Activated gamma-delta T cell treated with anti-CD3 and anti-CD28 coated beads, Interleukin-2, amount 50 U/mL, for 16 hours (primary cell): ENCODE measurements around the gene ZDHHC16.
"Not testable (repeated sequence)": the region's sequence is repeated elsewhere in the genome, so short reads cannot be mapped to it uniquely, and the experiment has no call there.

Experiments
- DNase-seq: peaks from one replicate; pipeline ENCODE4 v3.0.0-alpha.2; 2020; ENCODE audit warnings: low read depth

Gene ZDHHC16

DNA sequence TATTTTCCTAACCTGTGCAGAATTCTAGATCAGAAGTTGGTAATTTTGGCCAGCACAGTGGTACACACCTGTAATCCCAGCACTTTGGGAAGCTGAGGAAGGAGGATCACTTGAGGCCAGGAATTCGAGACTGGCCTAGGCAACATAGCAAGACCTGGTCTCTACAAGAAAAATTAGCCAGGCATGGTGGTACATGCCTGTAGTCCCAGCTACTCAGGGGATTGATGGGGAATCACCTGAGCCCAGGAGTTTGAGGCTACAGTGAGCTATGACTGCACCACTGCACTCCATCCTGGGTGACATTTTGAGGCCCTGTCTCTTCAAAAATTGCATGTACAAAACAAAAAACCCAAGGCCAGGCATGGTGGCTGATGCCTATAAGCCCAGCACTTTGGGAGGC lies 11.4 kb upstream of the ZDHHC16 start:
- DNase-seq, result no peak

DNA sequence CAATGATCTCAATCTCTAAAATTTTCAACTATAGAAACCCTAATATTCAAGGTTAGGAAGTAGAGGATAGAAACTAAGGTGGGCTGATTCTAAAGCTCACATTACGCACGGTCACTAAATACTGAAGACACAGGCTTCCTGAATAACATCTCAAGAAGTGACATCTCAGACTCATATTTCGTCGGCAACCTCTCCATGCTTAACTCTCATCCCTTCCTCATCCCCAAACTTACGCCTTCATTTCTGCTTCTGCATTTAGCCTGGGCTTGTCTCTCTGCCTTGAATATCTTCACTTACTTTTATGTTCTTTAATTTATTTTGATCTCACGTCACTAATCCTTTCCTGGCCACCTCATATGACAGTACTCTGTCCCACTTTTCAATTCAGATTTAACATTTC lies 10.8 kb upstream of the ZDHHC16 start:
- no peak for DNase-seq

DNA sequence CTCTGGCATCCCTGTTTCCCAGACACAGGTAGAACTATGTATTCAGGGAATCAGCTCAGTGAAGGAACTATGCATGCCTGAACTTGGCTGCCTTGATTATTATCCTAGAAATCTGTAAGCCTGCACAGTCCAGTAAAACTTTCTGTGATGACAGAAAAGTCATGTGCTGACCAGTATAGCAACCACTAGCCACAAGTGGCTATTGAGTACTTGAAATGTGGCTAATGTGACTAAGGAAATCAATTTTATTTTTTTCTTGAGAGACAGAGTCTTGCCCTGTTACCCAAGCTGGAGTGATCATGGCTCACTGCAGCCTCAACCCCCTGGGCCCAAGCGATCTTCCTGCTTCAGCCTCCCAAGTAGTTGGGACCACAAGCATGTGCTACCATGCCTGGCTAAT lies 3.7 kb upstream of the ZDHHC16 start:
- DNase-seq, result no peak

DNA sequence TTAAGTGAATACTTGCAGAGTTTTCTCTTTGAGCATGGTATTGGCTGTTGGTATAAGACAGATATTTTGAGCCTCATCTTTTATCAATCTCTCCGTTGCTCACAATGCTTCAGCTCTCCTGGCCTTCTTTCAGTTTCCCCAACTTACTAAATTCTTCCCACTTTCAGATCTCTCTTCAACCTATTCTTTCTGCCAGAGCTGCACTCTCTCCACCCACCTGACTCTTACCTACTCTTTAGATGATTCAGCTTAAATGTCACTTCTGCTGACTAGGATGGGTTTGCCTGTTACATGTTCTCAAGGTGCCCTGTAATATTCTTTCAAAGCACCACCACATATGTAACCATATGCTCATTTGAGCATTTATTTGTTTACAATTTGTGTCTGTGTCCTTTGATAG lies 1.8 kb upstream of the ZDHHC16 start:
- DNase-seq, result no peak

DNA sequence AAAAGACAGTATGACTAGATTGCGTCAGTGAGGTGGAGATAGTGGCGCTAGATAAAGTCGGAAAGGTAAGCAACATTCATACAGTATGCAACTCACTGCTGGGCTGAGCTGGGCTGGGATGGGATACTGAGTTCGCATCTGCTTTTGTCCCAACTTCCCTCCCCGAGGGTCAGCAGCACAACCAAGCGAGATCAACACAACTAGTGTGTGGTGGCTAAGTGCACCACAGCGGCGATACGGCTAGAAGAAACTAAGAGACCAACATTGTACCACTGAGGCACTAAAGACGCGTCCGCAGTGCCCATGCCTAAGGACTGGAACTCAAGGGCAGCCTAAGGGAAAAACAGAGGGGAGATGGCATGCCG lies 636 bp upstream of the ZDHHC16 start:
- no peak for DNase-seq

DNA sequence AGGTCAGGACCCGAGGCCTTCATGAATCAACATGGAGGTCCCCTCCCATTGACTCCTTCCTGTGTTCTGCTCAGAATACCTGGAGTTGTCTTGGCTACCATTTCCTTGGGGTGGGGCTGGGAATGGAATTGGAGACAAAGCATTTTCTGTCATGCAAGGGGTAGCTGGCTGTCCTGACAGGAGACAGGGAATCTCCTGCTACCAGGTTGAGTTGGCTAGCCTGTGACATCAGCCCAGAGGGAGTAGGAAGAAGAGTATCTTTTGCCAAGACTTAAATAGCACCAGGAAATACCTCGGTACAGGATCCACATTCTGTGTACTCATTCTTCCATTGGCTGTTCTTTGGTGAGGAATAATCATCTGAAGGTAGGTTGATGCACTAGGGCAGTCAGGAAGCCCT lies 4.9 kb downstream of the ZDHHC16 start:
- no peak for DNase-seq

DNA sequence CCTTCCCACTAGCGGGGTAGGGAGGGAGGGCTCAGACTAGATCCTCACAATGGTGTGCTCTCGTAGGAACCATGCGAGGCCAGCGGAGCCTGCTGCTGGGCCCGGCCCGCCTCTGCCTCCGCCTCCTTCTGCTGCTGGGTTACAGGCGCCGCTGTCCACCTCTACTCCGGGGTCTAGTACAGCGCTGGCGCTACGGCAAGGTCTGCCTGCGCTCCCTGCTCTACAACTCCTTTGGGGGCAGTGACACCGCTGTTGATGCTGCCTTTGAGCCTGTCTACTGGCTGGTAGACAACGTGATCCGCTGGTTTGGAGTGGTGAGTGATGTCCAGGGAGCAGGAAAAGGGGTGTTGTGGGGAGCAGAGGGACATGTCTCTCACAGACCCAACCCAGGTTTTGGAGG lies 5.6 kb downstream of the ZDHHC16 start:
- no peak for DNase-seq

DNA sequence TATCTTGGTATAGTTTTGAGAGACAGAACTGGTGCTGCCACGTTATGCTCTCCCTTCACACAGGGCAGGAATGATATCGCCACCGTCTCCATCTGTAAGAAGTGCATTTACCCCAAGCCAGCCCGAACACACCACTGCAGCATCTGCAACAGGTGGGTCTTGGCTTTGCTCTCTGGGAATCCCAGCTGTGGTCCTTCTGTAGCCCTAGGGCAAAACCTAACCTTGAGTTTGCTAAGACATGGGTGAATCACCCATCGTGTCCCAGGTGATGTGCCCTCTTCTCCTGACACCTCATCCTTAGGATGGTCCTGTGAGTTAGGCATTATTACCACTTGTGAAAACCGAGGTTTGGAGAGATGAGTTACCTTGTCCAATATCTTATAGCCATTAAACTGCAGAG lies 6.4 kb downstream of the ZDHHC16 start:
- DNase-seq, result no peak

DNA sequence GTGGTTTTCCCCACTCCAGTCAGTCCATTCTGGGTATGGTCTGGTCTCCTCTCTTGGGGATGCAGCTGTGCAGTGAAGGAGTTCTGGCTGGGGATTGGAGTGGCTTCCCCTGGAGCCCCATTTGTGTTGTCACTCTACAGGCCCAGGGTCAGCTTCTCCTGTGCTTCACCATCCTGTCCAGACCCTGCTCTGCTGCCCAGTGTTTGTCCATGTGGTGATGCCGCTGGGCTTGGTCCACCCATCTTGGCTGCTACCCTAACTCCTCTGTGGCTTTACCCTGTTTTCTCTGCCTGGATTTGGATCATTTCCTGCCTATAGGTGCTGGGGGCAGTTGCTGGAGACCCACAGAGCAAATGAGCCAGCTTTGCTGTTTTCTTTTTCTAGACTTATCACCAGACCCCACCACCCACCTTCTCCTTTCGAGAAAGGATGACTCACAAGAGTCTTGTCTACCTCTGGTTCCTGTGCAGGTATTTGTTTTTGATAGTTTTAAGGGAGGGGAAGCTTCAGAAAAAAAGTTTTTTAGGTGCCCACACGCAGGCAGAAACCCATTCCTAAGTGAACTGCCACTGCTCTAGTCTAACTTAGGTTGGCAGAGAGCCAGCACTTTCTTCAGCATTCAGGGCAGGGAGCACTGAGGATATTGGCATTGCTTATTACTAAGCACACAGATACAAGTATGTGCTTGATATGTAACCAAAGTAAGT lies 8.5 kb downstream of the ZDHHC16 start:
- no peak for DNase-seq

DNA sequence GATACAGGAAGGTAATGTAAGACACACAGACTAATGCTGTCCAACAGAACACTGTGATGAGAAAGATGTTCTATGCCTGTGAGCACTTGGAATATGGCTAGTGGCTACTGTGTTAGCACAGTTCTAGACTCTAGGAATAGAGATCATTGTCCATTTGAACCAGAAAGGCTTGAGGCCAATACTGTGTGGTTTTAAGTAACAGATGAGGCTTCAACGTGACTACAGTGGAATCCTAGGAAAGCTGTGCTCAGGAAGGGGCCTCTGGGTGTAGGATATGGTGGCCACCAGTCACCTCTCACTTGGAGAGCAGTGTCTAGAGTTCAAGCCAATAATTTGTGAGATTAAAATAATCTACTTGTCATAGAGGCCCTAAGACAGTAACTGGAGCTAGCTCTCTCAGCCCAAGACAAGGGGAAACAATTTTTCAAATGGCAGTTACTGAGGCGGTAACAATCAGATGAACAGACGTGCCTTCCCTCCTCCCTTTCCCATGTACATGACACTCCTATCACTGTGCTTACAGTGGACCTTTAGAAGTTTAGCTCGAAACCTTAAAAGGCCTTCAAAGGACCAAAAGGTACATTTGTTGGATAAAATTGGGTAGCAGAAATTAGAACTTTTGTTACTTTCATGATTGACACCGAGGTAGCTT lies 10.2 kb downstream of the ZDHHC16 start:
- no peak for DNase-seq

DNA sequence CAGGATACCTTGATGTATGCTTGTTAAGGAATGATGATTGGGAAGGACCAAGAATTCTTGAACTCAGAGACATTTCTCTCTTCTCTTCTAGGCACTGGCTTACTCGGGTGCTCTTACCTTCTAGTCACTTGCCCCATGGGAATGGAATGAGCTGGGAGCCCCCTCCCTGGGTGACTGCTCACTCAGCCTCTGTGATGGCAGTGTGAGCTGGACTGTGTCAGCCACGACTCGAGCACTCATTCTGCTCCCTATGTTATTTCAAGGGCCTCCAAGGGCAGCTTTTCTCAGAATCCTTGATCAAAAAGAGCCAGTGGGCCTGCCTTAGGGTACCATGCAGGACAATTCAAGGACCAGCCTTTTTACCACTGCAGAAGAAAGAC lies 10.7 kb downstream of the ZDHHC16 start:
- DNase-seq, result no peak

DNA sequence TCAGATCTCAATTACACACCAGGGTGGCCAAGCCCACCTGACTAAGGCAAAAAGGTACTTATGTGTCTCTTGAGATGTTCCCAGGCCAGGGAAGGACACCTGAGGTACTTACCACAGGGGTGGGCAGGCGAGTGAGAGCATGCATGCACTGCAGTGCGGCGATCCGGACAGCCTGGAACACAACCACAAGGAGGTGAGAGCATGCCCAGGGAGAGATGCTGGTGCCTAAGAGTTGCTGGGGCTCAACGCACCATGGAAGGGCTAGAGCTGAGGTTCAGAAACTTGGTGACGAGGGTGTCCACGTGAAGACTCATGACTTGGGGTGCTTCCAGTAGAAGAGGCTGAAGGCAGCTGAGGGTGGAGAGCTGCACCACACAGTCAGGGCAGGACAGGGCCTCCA lies 13.1 kb downstream of the ZDHHC16 start:
- no peak for DNase-seq

DNA sequence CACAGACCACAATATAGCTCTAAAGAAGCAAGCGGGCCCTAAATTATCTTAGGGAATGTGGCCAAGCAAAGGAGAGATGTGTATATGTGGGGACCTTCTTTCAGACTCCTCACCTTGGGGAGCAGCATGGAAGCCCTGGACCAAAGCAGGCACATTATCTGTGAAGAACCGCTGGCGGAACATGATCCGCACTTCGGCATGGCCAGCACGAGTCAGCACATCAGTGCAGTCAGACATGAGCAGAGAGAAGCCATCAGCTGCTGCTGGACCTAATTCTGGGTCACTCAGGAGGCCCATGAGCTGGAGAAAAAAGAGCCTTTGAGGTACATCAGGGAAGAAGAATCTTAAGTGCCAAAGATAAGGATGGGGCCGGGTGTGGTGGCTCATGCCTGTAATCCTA lies 14.0 kb downstream of the ZDHHC16 start:
- DNase-seq, result no peak

DNA sequence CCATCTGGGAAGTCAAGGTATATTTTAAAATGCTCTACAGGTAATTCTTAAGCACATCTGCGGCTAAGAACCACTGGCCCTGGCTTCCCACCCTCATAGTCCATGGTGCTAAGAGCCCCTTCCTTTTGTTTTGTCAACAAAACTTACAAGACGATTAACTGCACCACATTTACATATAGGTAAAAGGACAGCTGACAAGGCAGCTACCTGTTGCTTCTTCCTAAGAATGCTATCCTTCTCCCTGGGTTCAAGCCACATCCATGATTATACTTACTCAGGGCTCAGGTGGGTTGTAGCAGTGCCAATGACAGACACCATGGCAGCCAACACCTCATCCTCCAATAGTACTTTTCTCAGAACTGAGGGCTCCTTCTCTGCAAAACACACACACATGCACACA lies 16.3 kb downstream of the ZDHHC16 start:
- no peak for DNase-seq

DNA sequence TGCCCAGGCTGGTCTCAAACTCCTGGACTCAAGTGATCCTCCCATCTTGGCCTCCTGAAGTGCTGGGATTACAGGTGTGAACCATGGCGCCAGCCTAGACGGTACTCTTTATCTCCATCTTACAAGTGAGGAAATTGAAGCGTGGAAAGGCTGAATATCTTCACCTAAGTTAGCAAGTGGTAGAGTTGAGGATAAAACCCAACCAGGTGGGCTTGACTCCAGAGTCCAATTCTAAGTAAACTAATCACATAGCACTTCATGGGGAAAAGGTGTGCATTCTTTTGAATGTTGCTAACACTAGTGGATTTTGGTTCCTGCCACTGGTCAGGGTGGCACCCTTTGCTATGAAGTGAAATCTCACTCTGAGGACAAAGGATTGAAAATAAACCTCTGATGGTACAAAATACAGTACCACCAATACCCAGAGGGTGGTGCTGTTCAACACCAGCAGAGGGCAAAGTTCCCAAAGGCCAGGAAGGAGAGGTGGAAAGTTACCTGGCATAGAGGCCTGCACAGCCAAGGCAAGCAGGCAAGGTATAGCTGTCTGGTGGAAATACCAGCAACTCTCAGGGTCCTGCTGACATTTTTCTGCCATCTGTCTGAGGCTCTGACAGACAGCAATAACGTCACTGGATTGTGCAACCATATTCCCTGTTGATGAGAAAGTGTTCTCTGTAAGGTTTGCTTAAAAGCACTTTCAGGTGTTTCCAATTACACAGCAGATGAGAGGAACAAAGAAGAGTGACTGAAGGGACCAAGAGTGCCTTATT lies 17.6 kb downstream of the ZDHHC16 start:
- DNase-seq, result peak; percentile 20

DNA sequence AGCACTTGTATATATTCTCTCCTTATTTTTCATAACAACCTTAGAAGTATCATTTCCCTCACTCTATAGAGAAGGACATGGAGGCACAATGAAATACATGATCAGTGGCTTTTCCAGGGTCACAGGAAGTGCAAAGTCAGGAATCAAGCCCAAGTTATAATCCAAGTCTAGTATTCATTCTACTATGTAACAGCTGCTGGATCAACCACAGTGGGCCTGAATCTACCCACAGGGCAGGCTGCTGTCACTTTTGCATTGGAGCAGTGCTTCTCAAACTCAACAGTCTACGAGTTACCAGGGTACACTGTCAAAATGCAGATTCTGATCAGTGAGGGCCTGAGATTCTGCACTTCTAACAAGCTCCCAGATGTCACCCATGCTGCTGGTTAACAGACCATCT lies 18.3 kb downstream of the ZDHHC16 start:
- DNase-seq, result no peak

DNA sequence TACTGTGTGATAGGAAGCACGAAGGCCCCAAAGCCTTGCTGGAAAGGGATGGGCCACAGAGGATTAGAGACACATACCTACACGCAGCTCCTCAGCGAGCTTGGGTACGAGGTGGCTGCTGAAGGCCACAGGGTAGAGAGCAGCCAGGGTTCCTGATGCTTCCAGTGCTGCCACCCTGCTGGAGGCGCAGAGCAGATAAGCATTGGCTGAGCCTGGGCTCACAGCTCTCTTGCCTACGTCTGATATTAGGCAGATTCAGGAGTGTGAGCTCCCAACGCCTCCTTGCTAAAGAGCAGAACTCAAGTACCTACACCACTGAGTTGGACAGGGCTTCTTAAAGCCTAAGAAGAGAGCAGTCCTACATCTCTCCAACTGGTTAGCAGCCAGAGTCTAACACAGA lies 20.0 kb downstream of the ZDHHC16 start:
- DNase-seq, result no peak

DNA sequence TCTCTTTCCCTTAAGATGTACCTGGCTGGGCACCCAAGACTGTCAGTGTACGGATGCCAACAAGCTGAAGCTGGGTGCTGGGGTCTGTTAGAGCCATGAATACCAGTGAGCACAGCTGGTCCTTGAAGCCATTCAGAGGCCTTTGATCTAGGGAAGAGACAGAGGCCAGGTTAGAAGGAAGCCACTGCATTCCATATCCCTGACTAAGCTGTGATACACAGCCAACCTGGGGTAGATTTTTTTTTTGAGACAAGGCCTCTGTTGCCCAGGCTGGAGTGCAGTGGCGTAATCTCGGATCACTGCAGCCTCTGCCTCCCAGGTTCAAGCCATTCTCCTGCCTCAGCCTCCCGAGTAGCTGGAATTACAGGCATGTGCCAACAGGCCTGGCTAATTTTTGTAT lies 20.8 kb downstream of the ZDHHC16 start:
- no peak for DNase-seq

DNA sequence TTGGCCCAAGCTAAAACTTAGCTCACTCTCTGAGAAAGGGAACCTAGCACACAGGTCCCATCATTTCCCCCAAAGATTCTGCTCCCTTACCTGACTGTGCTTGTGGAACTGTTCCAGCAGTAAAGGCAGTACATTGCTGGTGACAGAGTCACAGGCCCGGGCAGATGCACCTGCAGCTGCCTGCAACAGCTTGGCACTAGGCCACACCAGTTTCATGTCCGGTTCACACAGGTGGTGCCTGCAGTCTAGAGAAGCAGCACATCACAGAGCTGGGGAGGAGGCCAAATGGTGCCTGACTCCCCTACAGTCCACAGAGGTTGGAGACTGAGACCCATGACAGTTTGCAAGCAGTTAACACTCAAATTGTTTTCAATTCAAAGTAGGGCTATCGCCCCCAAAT lies 22.2 kb downstream of the ZDHHC16 start:
- no peak for DNase-seq

DNA sequence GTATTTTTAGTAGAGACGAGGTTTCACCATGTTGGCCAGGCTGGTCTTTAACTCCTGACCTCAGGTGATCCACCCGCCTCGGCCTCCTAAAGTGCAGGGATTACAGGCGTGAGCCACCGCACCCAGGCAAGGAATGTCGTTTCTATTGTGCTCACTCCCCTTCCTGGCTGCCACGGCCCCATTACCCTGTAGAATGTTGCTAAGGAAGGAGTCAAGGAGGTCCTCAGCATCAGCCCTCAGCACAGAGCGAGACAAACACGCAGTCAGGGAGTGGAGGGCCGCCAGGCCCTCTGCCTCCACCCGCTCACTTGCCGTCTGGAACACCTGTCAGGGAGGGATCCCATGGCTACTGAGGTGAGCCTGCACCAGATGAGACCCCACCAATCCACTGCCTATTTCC lies 22.8 kb downstream of the ZDHHC16 start:
- DNase-seq, result not testable (repeated sequence)

DNA sequence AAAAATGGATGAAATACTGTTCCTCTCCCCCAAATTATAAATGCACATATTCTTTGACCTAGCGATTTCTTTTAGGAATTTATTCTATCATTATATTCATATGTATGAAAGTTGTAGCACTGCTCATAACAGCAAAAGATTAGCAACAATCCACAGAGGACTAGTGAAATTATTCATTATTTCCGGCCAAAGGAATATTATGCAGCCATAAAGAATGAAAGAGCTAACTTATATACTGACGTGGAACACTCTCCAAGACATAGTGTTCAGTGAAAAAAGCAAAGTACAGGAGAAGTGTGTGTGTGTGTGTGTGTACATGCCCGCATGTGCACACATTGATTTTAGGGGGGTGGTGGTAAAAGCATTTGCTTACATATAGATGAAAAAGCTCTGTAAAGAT lies 28.9 kb downstream of the ZDHHC16 start:
- DNase-seq, result no peak

DNA sequence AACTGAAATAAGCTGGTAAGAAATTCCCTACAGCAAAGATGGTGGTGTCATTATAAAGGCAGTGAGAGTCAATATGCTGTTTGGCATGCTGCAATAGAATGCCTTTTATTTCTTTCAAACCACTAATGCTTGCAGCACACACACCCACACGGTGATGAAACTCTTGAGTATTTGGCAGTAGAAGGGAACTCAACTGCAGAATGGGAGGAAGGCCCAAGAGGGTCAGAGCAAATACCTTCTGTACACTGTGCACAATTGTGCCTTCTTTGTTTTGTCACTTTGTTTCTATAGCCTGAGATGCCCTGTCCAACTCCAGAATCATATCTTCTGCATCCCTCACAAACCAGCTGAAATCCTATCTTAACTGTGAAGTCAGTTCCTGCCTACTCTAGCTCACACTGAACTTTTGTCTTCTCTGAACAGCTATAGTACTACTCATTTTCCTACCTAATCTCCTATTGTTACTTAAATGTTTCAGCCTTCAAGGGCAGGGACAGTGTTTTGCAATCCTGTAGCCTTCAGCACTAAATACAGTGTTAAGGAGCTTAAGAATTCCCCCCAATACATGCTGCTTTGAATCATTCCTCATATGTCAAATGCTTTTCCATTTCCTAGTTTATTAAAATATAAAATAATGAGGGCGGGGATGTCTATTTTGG lies 30.1 kb downstream of the ZDHHC16 start:
- no peak for DNase-seq

DNA sequence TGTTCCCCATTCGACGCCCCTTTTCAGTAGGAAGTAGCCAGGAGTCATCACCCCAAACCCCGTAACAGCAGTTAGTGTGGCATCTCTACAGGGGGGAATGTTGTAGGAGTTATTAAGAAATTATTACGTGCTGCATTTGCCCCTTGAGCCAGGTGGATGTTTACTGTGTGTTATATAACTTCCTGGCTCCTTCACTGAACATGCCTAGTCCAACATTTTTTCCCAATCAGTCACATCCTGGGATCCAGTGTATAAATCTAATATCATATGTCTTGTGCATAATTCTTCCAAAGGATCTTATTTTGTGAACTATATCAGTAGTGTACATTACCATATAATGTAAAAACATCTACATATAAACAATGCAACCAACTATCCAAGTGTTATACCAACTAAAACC lies 33.4 kb downstream of the ZDHHC16 start:
- DNase-seq, result not testable (repeated sequence)
